H9 (cell line): ENCODE results near the gene NID1. TPM values are rescaled to one million over a fixed set of nuclear protein-coding genes. Genes with fewer than 3 reads are reported as not detected.

Experiments
- DNase-seq: peaks from one replicate; pipeline ENCODE4 v3.0.0-alpha.2; 2017
- H2AFZ ChIP-seq: one replicate; pipeline ENCODE4 v1.6.1; 2013; ENCODE audit warnings: mild to moderate bottlenecking, low read length, control low read depth, moderate library complexity
- H2AK5ac ChIP-seq: 2 replicates; pipeline ENCODE4 v1.6.1; 2013; ENCODE audit warnings: low read length, control low read depth, mixed read lengths; ENCODE audit not compliant: insufficient read length
- H2BK120ac ChIP-seq: one replicate; pipeline ENCODE4 v1.6.1; 2013; ENCODE audit warnings: low read depth, mild to moderate bottlenecking, low read length, control low read depth, inconsistent platforms; ENCODE audit not compliant: poor library complexity, severe bottlenecking
- H2BK12ac ChIP-seq: 2 replicates; pipeline ENCODE4 v1.6.1; 2013; ENCODE audit warnings: low read length, control low read depth, mixed read lengths, low read depth; ENCODE audit not compliant: insufficient read length
- H2BK15ac ChIP-seq: 2 replicates; pipeline ENCODE4 v1.6.1; 2013; ENCODE audit warnings: low read depth, low read length, control low read depth
- H2BK20ac ChIP-seq: one replicate; pipeline ENCODE4 v1.6.1; 2013; ENCODE audit warnings: low read depth, mild to moderate bottlenecking, low read length, control low read depth, inconsistent platforms; ENCODE audit not compliant: poor library complexity, severe bottlenecking
- H2BK5ac ChIP-seq: 2 replicates; pipeline ENCODE4 v1.6.1; 2013; ENCODE audit warnings: low read length, control low read depth, mixed read lengths; ENCODE audit not compliant: insufficient read length
- H3K14ac ChIP-seq: 2 replicates; pipeline ENCODE4 v1.6.1; 2013; ENCODE audit warnings: low read length, control low read depth; ENCODE audit not compliant: insufficient read depth
- H3K18ac ChIP-seq: 2 replicates; pipeline ENCODE4 v1.6.1; 2013; ENCODE audit warnings: low read depth, mild to moderate bottlenecking, mixed read lengths, low read length, control low read depth; ENCODE audit not compliant: insufficient read length
- H3K23ac ChIP-seq: 2 replicates; pipeline ENCODE4 v1.6.1; 2013; ENCODE audit warnings: low read length, control low read depth, mixed read lengths, low read depth; ENCODE audit not compliant: insufficient read length
- H3K23me2 ChIP-seq: 2 replicates; pipeline ENCODE4 v1.6.1; 2013; ENCODE audit warnings: low read depth, mild to moderate bottlenecking, mixed read lengths, low read length, control low read depth; ENCODE audit not compliant: insufficient read length, poor library complexity, severe bottlenecking
- H3K27ac ChIP-seq: 2 replicates; pipeline ENCODE4 v1.5.1; 2013; ENCODE audit warnings: low read length, control low read depth, mixed read lengths, low read depth; ENCODE audit not compliant: insufficient read length
- H3K27me3 ChIP-seq: 2 replicates; pipeline ENCODE4 v1.6.1; 2013; ENCODE audit warnings: low read length, control low read depth, inconsistent platforms; ENCODE audit not compliant: insufficient read depth
- H3K4ac ChIP-seq: 2 replicates; pipeline ENCODE4 v1.6.1; 2013; ENCODE audit warnings: low read depth, mild to moderate bottlenecking, control low read depth, inconsistent platforms, low read length, moderate library complexity
- H3K4me1 ChIP-seq: 2 replicates; pipeline ENCODE4 v1.6.1; 2013; ENCODE audit warnings: low read length, control low read depth, inconsistent platforms; ENCODE audit not compliant: insufficient read depth
- H3K4me2 ChIP-seq: 2 replicates; pipeline ENCODE4 v1.6.1; 2013; ENCODE audit warnings: low read length, control low read depth, mixed read lengths; ENCODE audit not compliant: insufficient read length, insufficient read depth
- H3K56ac ChIP-seq: 2 replicates; pipeline ENCODE4 v1.6.1; 2013; ENCODE audit warnings: low read depth, mild to moderate bottlenecking, mixed read lengths, low read length, control low read depth; ENCODE audit not compliant: insufficient read length
- H3K79me1 ChIP-seq: 2 replicates; pipeline ENCODE4 v1.6.1; 2013; ENCODE audit warnings: low read depth, mild to moderate bottlenecking, moderate library complexity, low read length, control low read depth, inconsistent platforms; ENCODE audit not compliant: insufficient read depth, poor library complexity, severe bottlenecking
- H3K79me2 ChIP-seq: 2 replicates; pipeline ENCODE4 v1.6.1; 2013; ENCODE audit warnings: low read length, control low read depth, inconsistent platforms; ENCODE audit not compliant: insufficient read depth
- H3K9ac ChIP-seq: 2 replicates; pipeline ENCODE4 v1.6.1; 2013; ENCODE audit warnings: low read length, control low read depth, mixed read lengths; ENCODE audit not compliant: insufficient read length; ENCODE audit errors: extremely low read depth
- H3K9me3 ChIP-seq: one replicate; pipeline ENCODE4 v1.6.1; 2013; ENCODE audit warnings: low read depth, low read length, inconsistent platforms; ENCODE audit not compliant: control insufficient read depth
- H3T11ph ChIP-seq: one replicate; pipeline ENCODE4 v1.6.1; 2013; ENCODE audit warnings: mild to moderate bottlenecking, low read length, control low read depth, inconsistent platforms
- H4K20me1 ChIP-seq: one replicate; pipeline ENCODE4 v1.6.1; 2013; ENCODE audit not compliant: control insufficient read depth, insufficient read length, insufficient read depth
- H4K5ac ChIP-seq: 2 replicates; pipeline ENCODE4 v1.6.1; 2013; ENCODE audit warnings: low read depth, mild to moderate bottlenecking, mixed read lengths, low read length, control low read depth; ENCODE audit not compliant: insufficient read length
- H4K8ac ChIP-seq: replicated peaks from 2 replicates; pipeline ENCODE4 v1.6.1; 2013; ENCODE audit warnings: low read length, control low read depth, mixed read lengths, low read depth; ENCODE audit not compliant: insufficient read length
- H4K91ac ChIP-seq: 2 replicates; pipeline ENCODE4 v1.6.1; 2013; ENCODE audit warnings: low read depth, mild to moderate bottlenecking, moderate library complexity, mixed read lengths, low read length, control low read depth; ENCODE audit not compliant: insufficient read length
- H3K27ac Mint-ChIP-seq, 3 experiments: 2 replicates in 2 of 3; 3 replicates in 1 of 3; pipeline ENCODE4 v1.8.0; 2020 to 2021; ENCODE audit warnings: mixed read lengths in 3 of 3, mild to moderate bottlenecking in 1 of 3, moderate library complexity in 1 of 3
- H3K27me3 Mint-ChIP-seq: 2 replicates; pipeline ENCODE4 v1.8.0; 2021; ENCODE audit warnings: low read depth, mild to moderate bottlenecking, moderate library complexity, mixed read lengths
- H3K36me3 Mint-ChIP-seq, 3 experiments: 2 replicates in 2 of 3; 3 replicates in 1 of 3; pipeline ENCODE4 v1.8.0; 2020 to 2021; ENCODE audit warnings: low read depth in 3 of 3, mixed read lengths in 3 of 3; ENCODE audit not compliant: insufficient read depth in 1 of 3
- H3K4me1 Mint-ChIP-seq, 2 experiments: 2 replicates each; pipeline ENCODE4 v1.8.0; 2020; ENCODE audit warnings: mixed read lengths in 2 of 2
- H3K4me3 Mint-ChIP-seq, 2 experiments: 2 replicates in 1 of 2; 3 replicates in 1 of 2; pipeline ENCODE4 v1.8.0; 2020 to 2021; ENCODE audit warnings: mild to moderate bottlenecking in 2 of 2, mixed read lengths in 2 of 2, moderate library complexity in 1 of 2
- H3K9me3 Mint-ChIP-seq, 2 experiments: 2 replicates in 1 of 2; 3 replicates in 1 of 2; pipeline ENCODE4 v1.8.0; 2020; ENCODE audit warnings: mild to moderate bottlenecking in 2 of 2, mixed read lengths in 2 of 2, moderate library complexity in 1 of 2
- CTCF ChIP-seq: fragments of 200-600 bp; sonication (generic); conservative IDR thresholded peaks from 3 replicates; pipeline ENCODE4 v1.8.0; 2021; ENCODE audit warnings: antibody characterized with exemption, mild to moderate bottlenecking
- WGBS: extraction: QIAGEN DNeasy Blood & Tissue Kit; methylation state at CpG from one replicate; pipeline ENCODE4 v1.1.7; 2013; ENCODE audit warnings: missing lambda C conversion rate, low lambda C conversion rate, mixed read lengths; ENCODE audit not compliant: insufficient read length; ENCODE audit errors: extremely low coverage; 5-methylcytosine and 5-hydroxymethylcytosine counted together
- total RNA-seq: library from RNA; stranded (reverse); gene quantifications from 2 replicates; pipeline ENCODE4 v1.2.1, GENCODE V29; 2021

Gene NID1
- total RNA-seq, 1 experiment from 2014 or later = 28.5 TPM

- Histone ChIP-seq H3K18ac (no peak overlapping the region), H3K23me2 (peaks cover 3% of the 10 kb centered on the region), H3K27ac (no peak overlapping the region), H2BK120ac (no peak overlapping the region), H4K91ac (no peak overlapping the region), H3K4me1 (no peaks in the 10 kb centered on the region), H3K9ac (no peak overlapping the region), H3K14ac (no peak overlapping the region), H3T11ph (no peak overlapping the region), H3K79me1 (peaks cover 2% of the 10 kb centered on the region), H3K27me3 (peaks cover 5% of the 10 kb centered on the region; the same call in 1 of the 2 replicates), H3K9me3 (no peaks in the 10 kb centered on the region), H2AK5ac (no peak overlapping the region), H2BK12ac (no peak overlapping the region), H2AFZ (no peak overlapping the region), H3K23ac (no peak overlapping the region), H3K79me2 (no peaks in the 10 kb centered on the region), H4K8ac (no peak overlapping the region), H3K4me2 (no peak overlapping the region), H3K56ac (no peak overlapping the region), H2BK5ac (no peak overlapping the region), H2BK20ac (no peak overlapping the region), H4K5ac (no peak overlapping the region), H2BK15ac (no peak overlapping the region), H4K20me1 (no peaks in the 10 kb centered on the region), H3K4ac (no peak overlapping the region)
- no CpG with 5 or more reads among the region's 4 CpGs for WGBS
- no peak for TF ChIP-seq CTCF
- H3K27me3 Mint-ChIP-seq = peaks cover 20% of the 10 kb centered on the region
- no peak overlapping the region for H3K4me3 Mint-ChIP-seq
- DNase-seq = no peak
- H3K27ac Mint-ChIP-seq = no peak overlapping the region
- H3K4me1 Mint-ChIP-seq = peaks cover 10 to 17% of the 10 kb centered on the region in 2 experiments
- H3K36me3 Mint-ChIP-seq = peaks cover 0 to 10% (median 0%) of the 10 kb centered on the region in 3 experiments; a peak in 3 of 7 replicates
- H3K9me3 Mint-ChIP-seq = 0 out of 5 replicates have a peak, but pooled peaks cover 0 to 1% of the 10 kb centered on the region in 2 experiments
These were observed 4.6 kb downstream of the NID1 start for GRCh38 chr1:236060286-236060685.
